ENCODE data around the gene CMTM7. TPM values are rescaled to one million over a fixed set of nuclear protein-coding genes. Genes with fewer than 3 reads are reported as not detected.

Gene CMTM7
- total and polyA plus RNA-seq, 2 of the 13 experiments (the other 11 are each of a cell fraction or from before 2014, with no cell fraction given): 20.9 to 21.4 TPM

DNA sequence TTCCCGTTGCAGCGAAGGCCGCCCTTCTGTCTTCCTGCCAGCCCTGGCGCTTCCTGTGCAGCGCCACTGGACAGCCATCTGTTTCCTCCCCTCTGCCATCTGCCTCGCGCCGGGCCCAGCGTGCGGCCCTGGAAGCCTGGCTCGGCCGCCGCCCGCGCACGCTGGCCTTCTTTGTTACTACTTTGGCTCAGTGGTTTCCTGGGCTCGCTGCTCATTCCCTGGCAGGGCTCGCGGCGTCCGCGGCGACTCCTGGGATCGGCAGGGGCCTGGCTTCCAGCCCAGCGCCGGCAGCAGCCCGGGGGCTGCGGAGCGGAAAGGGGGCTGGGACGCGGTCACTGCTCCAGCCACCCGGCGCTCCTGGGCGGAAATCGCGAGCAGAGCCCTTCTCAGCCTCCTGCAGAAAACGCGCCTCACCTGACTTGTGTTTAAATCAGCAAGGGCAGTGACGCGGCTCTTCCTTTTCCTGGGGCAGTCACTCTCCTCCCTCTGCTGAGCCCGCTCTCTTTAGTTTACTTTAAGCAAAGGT, 10.0 kb downstream of the CMTM7 start (continued):
- TF ChIP-seq, protein P1, sequence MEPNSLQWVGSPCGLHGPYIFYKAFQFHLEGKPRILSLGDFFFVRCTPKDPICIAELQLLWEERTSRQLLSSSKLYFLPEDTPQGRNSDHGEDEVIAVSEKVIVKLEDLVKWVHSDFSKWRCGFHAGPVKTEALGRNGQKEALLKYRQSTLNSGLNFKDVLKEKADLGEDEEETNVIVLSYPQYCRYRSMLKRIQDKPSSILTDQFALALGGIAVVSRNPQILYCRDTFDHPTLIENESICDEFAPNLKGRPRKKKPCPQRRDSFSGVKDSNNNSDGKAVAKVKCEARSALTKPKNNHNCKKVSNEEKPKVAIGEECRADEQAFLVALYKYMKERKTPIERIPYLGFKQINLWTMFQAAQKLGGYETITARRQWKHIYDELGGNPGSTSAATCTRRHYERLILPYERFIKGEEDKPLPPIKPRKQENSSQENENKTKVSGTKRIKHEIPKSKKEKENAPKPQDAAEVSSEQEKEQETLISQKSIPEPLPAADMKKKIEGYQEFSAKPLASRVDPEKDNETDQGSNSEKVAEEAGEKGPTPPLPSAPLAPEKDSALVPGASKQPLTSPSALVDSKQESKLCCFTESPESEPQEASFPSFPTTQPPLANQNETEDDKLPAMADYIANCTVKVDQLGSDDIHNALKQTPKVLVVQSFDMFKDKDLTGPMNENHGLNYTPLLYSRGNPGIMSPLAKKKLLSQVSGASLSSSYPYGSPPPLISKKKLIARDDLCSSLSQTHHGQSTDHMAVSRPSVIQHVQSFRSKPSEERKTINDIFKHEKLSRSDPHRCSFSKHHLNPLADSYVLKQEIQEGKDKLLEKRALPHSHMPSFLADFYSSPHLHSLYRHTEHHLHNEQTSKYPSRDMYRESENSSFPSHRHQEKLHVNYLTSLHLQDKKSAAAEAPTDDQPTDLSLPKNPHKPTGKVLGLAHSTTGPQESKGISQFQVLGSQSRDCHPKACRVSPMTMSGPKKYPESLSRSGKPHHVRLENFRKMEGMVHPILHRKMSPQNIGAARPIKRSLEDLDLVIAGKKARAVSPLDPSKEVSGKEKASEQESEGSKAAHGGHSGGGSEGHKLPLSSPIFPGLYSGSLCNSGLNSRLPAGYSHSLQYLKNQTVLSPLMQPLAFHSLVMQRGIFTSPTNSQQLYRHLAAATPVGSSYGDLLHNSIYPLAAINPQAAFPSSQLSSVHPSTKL (CRISPR knock-in tag; IDR thresholded peaks at IDR 0.05): peak; percentile 65
- TF ChIP-seq RARA (CRISPR knock-in tag; IDR thresholded peaks at IDR 0.05) (no peak; the same call in none of the 2 replicates), ZNF138 (CRISPR knock-in tag; IDR thresholded peaks at IDR 0.05; ENCODE audit: low read depth) (no peak), POLR2AphosphoS2 (IDR thresholded peaks at IDR 0.05; ENCODE audit: low read depth, low read length) (no peak), YEATS4 (CRISPR knock-in tag; IDR thresholded peaks at IDR 0.05; ENCODE audit: borderline replicate concordance) (peak; percentile 80; the same call in 1 of the 2 replicates), TCF12 (IDR thresholded peaks at IDR 0.05) (no peak), TCF12 (CRISPR knock-in tag; IDR thresholded peaks at IDR 0.05) (no peak), RXRB (CRISPR knock-in tag; IDR thresholded peaks at IDR 0.05; ENCODE audit: borderline replicate concordance) (peak; percentile 12; the same call in 1 of the 2 replicates), ZNF160 (CRISPR knock-in tag; IDR thresholded peaks at IDR 0.05) (peak; percentile 60; the same call in 1 of the 2 replicates), GTF3A (CRISPR knock-in tag; conservative IDR thresholded peaks at IDR 0.05) (no peak), MAFF (IDR thresholded peaks at IDR 0.05; ENCODE audit: low read depth, low read length) (no peak), KMT2B (CRISPR knock-in tag; IDR thresholded peaks at IDR 0.05) (peak; percentile 92), RFXANK (CRISPR knock-in tag; IDR thresholded peaks at IDR 0.05) (no peak), ZNF703 (CRISPR knock-in tag; IDR thresholded peaks at IDR 0.05; ENCODE audit: borderline replicate concordance) (peak; percentile 88; the same call in 1 of the 2 replicates), RAD21 (CRISPR knock-in tag; IDR thresholded peaks at IDR 0.05) (peak; percentile 55; the same call in 1 of the 2 replicates), ZNF251 (CRISPR knock-in tag; IDR thresholded peaks at IDR 0.05) (no peak), ZNF850 (CRISPR knock-in tag; conservative IDR thresholded peaks at IDR 0.05) (no peak; the same call in 1 of the 2 replicates), ETV6 (CRISPR knock-in tag; conservative IDR thresholded peaks at IDR 0.05) (no peak), TBP (CRISPR knock-in tag; IDR thresholded peaks at IDR 0.05) (no peak), CCDC6 (CRISPR knock-in tag; IDR thresholded peaks at IDR 0.05) (no peak)
- TF ChIP-seq, protein P2, sequence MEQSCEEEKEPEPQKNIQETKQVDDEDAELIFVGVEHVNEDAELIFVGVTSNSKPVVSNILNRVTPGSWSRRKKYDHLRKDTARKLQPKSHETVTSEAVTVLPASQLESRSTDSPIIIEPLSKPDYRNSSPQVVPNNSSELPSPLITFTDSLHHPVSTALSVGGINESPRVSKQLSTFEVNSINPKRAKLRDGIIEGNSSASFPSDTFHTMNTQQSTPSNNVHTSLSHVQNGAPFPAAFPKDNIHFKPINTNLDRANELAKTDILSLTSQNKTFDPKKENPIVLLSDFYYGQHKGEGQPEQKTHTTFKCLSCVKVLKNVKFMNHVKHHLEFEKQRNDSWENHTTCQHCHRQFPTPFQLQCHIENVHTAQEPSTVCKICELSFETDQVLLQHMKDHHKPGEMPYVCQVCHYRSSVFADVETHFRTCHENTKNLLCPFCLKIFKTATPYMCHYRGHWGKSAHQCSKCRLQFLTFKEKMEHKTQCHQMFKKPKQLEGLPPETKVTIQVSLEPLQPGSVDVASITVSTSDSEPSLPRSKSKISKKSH (CRISPR knock-in tag; IDR thresholded peaks at IDR 0.05; ENCODE audit: borderline replicate concordance): peak; percentile 67
- TF ChIP-seq, protein P3, sequence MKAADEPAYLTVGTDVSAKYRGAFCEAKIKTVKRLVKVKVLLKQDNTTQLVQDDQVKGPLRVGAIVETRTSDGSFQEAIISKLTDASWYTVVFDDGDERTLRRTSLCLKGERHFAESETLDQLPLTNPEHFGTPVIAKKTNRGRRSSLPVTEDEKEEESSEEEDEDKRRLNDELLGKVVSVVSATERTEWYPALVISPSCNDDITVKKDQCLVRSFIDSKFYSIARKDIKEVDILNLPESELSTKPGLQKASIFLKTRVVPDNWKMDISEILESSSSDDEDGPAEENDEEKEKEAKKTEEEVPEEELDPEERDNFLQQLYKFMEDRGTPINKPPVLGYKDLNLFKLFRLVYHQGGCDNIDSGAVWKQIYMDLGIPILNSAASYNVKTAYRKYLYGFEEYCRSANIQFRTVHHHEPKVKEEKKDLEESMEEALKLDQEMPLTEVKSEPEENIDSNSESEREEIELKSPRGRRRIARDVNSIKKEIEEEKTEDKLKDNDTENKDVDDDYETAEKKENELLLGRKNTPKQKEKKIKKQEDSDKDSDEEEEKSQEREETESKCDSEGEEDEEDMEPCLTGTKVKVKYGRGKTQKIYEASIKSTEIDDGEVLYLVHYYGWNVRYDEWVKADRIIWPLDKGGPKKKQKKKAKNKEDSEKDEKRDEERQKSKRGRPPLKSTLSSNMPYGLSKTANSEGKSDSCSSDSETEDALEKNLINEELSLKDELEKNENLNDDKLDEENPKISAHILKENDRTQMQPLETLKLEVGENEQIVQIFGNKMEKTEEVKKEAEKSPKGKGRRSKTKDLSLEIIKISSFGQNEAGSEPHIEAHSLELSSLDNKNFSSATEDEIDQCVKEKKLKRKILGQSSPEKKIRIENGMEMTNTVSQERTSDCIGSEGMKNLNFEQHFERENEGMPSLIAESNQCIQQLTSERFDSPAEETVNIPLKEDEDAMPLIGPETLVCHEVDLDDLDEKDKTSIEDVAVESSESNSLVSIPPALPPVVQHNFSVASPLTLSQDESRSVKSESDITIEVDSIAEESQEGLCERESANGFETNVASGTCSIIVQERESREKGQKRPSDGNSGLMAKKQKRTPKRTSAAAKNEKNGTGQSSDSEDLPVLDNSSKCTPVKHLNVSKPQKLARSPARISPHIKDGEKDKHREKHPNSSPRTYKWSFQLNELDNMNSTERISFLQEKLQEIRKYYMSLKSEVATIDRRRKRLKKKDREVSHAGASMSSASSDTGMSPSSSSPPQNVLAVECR (CRISPR knock-in tag; IDR thresholded peaks at IDR 0.05; ENCODE audit: borderline replicate concordance): peak; percentile 77; the same call in 1 of the 2 replicates
